Mesenchymal stem cell (in vitro differentiated cells and primary cell): ENCODE measurements around the gene UBE2I.

Experiments used
- DNase-seq: peaks from one replicate; pipeline ENCODE4 v3.0.0-alpha.2; 2013
- H2AFZ ChIP-seq: one replicate; pipeline ENCODE4 v1.6.1; 2013; ENCODE audit warnings: low read depth, mild to moderate bottlenecking, control low read depth, inconsistent platforms, low read length, moderate library complexity
- H2AK5ac ChIP-seq: 2 replicates; pipeline ENCODE4 v1.6.1; 2013; ENCODE audit warnings: low read length, moderate library complexity, mild to moderate bottlenecking, inconsistent platforms; ENCODE audit not compliant: severe bottlenecking
- H2BK120ac ChIP-seq: one replicate; pipeline ENCODE4 v1.6.1; 2013; ENCODE audit warnings: low read depth, mild to moderate bottlenecking, inconsistent platforms, low read length, moderate library complexity
- H2BK12ac ChIP-seq, 2 experiments: one replicate each; pipeline ENCODE4 v1.6.1; 2013; ENCODE audit warnings: inconsistent platforms in 2 of 2, low read length in 2 of 2, mild to moderate bottlenecking in 2 of 2, moderate library complexity in 2 of 2, control low read depth in 1 of 2
- H2BK15ac ChIP-seq: one replicate; pipeline ENCODE4 v1.6.1; 2013; ENCODE audit warnings: mild to moderate bottlenecking, low read depth, inconsistent platforms; ENCODE audit not compliant: poor library complexity, severe bottlenecking
- H2BK5ac ChIP-seq: 2 replicates; pipeline ENCODE4 v1.6.1; 2013; ENCODE audit warnings: low read depth, mild to moderate bottlenecking, low read length, control low read depth, inconsistent platforms; ENCODE audit not compliant: poor library complexity, severe bottlenecking
- H3K14ac ChIP-seq, 2 experiments: one replicate each; pipeline ENCODE4 v1.6.1; 2013; ENCODE audit warnings: inconsistent platforms in 2 of 2, low read length in 2 of 2, control low read depth in 1 of 2, mild to moderate bottlenecking in 1 of 2, moderate library complexity in 1 of 2
- H3K18ac ChIP-seq, 2 experiments: one replicate each; pipeline ENCODE4 v1.6.1; 2013; ENCODE audit warnings: inconsistent platforms in 2 of 2, low read length in 2 of 2, control low read depth in 1 of 2, low read depth in 1 of 2, mild to moderate bottlenecking in 1 of 2
- H3K23ac ChIP-seq, 2 experiments: one replicate each; pipeline ENCODE4 v1.6.1; 2013; ENCODE audit warnings: inconsistent platforms in 2 of 2, low read length in 2 of 2, mild to moderate bottlenecking in 2 of 2, moderate library complexity in 2 of 2, control low read depth in 1 of 2
- H3K27ac ChIP-seq: 2 replicates; pipeline ENCODE4 v1.5.1; 2013; ENCODE audit warnings: mild to moderate bottlenecking, moderate library complexity, low read length, control low read depth, inconsistent platforms; ENCODE audit not compliant: poor library complexity, severe bottlenecking
- H3K27me3 ChIP-seq, 2 experiments: 2 replicates each; pipeline versions ENCODE4 v1.6.1 to v1.7.0; 2013; ENCODE audit warnings: low read length in 2 of 2, mild to moderate bottlenecking in 2 of 2, moderate library complexity in 2 of 2, control low read depth in 1 of 2, inconsistent platforms in 1 of 2; ENCODE audit not compliant: control insufficient read depth in 1 of 2, insufficient read depth in 1 of 2
- H3K36me3 ChIP-seq, 2 experiments: 2 replicates each; pipeline versions ENCODE4 v1.6.1 to v1.7.0; 2013; ENCODE audit warnings: low read length in 2 of 2, control low read depth in 1 of 2, inconsistent platforms in 1 of 2, low read depth in 1 of 2, mild to moderate bottlenecking in 1 of 2; ENCODE audit not compliant: insufficient read depth in 2 of 2, control insufficient read depth in 1 of 2
- H3K4ac ChIP-seq, 2 experiments: one replicate each; pipeline ENCODE4 v1.6.1; 2013; ENCODE audit warnings: inconsistent platforms in 2 of 2, low read length in 2 of 2, mild to moderate bottlenecking in 2 of 2, moderate library complexity in 2 of 2, control low read depth in 1 of 2, low read depth in 1 of 2
- H3K4me1 ChIP-seq: 2 replicates; pipeline ENCODE4 v1.6.1; 2013; ENCODE audit warnings: low read depth, low read length, control low read depth; ENCODE audit not compliant: control insufficient read depth, insufficient read depth
- H3K4me2 ChIP-seq: 2 replicates; pipeline ENCODE4 v1.6.1; 2013; ENCODE audit warnings: low read length, mild to moderate bottlenecking, inconsistent platforms; ENCODE audit not compliant: poor library complexity, severe bottlenecking
- H3K4me3 ChIP-seq, 2 experiments: 2 replicates each; pipeline versions ENCODE4 v1.5.1 to v1.7.0; 2013; ENCODE audit warnings: low read length in 2 of 2, mild to moderate bottlenecking in 2 of 2, control low read depth in 1 of 2, low read depth in 1 of 2; ENCODE audit not compliant: insufficient read depth in 1 of 2
- H3K79me1 ChIP-seq: replicated peaks from 2 replicates; pipeline ENCODE4 v1.6.1; 2013; ENCODE audit warnings: mild to moderate bottlenecking, control low read depth, low read length, inconsistent platforms; ENCODE audit not compliant: poor library complexity, severe bottlenecking
- H3K9ac ChIP-seq: 2 replicates; pipeline ENCODE4 v1.7.0; 2013; ENCODE audit warnings: mild to moderate bottlenecking, low read length, moderate library complexity
- H3K9me3 ChIP-seq: 2 replicates; pipeline ENCODE4 v1.7.0; 2013; ENCODE audit warnings: mild to moderate bottlenecking, low read length; ENCODE audit not compliant: control insufficient read depth
- H4K8ac ChIP-seq: one replicate; pipeline ENCODE4 v1.6.1; 2013; ENCODE audit warnings: inconsistent platforms, mild to moderate bottlenecking, low read length, moderate library complexity
- H4K91ac ChIP-seq: one replicate; pipeline ENCODE4 v1.6.1; 2013; ENCODE audit warnings: mild to moderate bottlenecking, low read length, inconsistent platforms
- WGBS: methylation state at CpG from one replicate; pipeline ENCODE4 v1.1.7; 2013; ENCODE audit warnings: mixed read lengths; 5-methylcytosine and 5-hydroxymethylcytosine counted together

Gene UBE2I

GRCh38 chr16:1280783-1281182 is 28.7 kb upstream of the UBE2I start:
- Histone ChIP-seq H3K4me1 (peaks cover 12% of the 10 kb centered on the region), H3K9me3 (no peaks in the 10 kb centered on the region), H4K8ac (no peak overlapping the region), H3K4me2 (no peak overlapping the region), H3K18ac (no peak overlapping the region), H2BK15ac (no peak overlapping the region), H2BK12ac (no peak overlapping the region), H3K79me1 (no peaks in the 10 kb centered on the region), H3K4me3 (no peak overlapping the region), H3K23ac (no peak overlapping the region), H2BK120ac (no peak overlapping the region), H3K27ac (no peak overlapping the region), H2AK5ac (no peak overlapping the region), H2AFZ (no peak overlapping the region), H2BK5ac (no peak overlapping the region), H3K27me3 (peaks cover 49 to 80% of the 10 kb centered on the region in 2 experiments), H4K91ac (no peak overlapping the region), H3K9ac (no peak overlapping the region), H3K4ac (no peak overlapping the region), H3K14ac (no peak overlapping the region), H3K36me3 (no peaks in the 10 kb centered on the region)
- WGBS = 84% methylated on average over 8 of the region's 8 CpGs
- DNase-seq = no peak

GRCh38 chr16:1281517-1281916 is 27.9 kb upstream of the UBE2I start:
- Histone ChIP-seq H3K4me3 (no peak overlapping the region), H2BK5ac (no peak overlapping the region), H2BK120ac (no peak overlapping the region), H3K4me2 (no peak overlapping the region), H2AK5ac (no peak overlapping the region), H3K9ac (no peak overlapping the region), H3K27ac (no peak overlapping the region), H3K4ac (no peak overlapping the region), H3K9me3 (no peaks in the 10 kb centered on the region), H3K14ac (no peak overlapping the region), H4K91ac (no peak overlapping the region), H3K79me1 (no peaks in the 10 kb centered on the region), H2AFZ (no peak overlapping the region), H3K23ac (no peak overlapping the region), H3K18ac (no peak overlapping the region), H3K4me1 (peaks cover 12% of the 10 kb centered on the region), H2BK15ac (no peak overlapping the region), H2BK12ac (no peak overlapping the region), H4K8ac (no peak overlapping the region), H3K27me3 (peaks cover 57 to 84% of the 10 kb centered on the region in 2 experiments), H3K36me3 (no peaks in the 10 kb centered on the region)
- DNase-seq = no peak
- 82% methylated on average over 16 of the region's 16 CpGs for WGBS

DNA sequence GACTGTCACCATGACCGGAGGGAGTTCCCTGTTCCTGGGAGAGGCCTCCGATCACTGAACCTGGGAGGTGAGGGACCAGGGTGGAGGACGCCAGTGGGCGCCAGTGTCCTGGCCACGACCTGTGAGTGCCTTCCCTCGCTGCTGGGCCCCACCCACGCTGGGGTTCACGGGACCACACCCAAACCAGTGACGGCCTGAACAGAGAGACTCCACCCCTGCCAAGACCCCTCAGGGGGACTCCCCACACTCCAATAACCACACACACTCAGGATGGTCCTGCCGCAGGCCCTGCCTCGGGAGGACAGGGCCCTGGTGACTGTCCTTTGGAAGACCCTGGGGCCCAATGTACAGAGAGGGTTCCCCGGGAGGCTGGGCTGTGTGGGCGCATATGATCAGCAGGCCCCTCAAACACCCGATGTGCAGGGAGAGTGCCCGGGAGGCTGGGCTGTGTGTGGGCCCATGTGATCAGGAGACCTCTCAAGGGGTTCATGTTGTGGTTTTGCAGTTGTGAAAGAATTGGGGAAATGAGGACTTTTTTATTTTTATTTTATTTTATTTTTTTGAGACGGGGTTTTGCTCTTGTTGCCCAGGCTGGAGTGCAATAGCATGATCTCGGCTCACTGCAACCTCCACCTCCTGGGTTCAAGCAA is 27.0 kb upstream of the UBE2I start:
- no peak overlapping the region for H2AK5ac ChIP-seq
- H4K8ac ChIP-seq = no peak overlapping the region
- peak overlapping the region; percentile 46 for H2BK15ac ChIP-seq
- no peak overlapping the region for H2BK5ac ChIP-seq
- no peak overlapping the region for H3K4ac ChIP-seq
- H3K14ac ChIP-seq = no peak overlapping the region
- peak overlapping the region; percentile 52 for H4K91ac ChIP-seq
- no peak overlapping the region for H2AFZ ChIP-seq
- H2BK120ac ChIP-seq = no peak overlapping the region
- peaks cover 12% of the 10 kb centered on the region for H3K4me1 ChIP-seq
- H3K18ac ChIP-seq = no peak overlapping the region
- no peaks in the 10 kb centered on the region for H3K79me1 ChIP-seq
- no peak overlapping the region for H3K23ac ChIP-seq
- no peak overlapping the region for H3K27ac ChIP-seq
- H3K27me3 ChIP-seq = peaks cover 59 to 88% of the 10 kb centered on the region in 2 experiments
- DNase-seq = no peak
- no peaks in the 10 kb centered on the region for H3K36me3 ChIP-seq
- no peak overlapping the region for H3K9ac ChIP-seq
- H3K9me3 ChIP-seq = no peaks in the 10 kb centered on the region
- no peak overlapping the region for H3K4me2 ChIP-seq
- WGBS = 85% methylated on average over 17 of the region's 17 CpGs
- no peak overlapping the region for H3K4me3 ChIP-seq
- no peak overlapping the region for H2BK12ac ChIP-seq

DNA sequence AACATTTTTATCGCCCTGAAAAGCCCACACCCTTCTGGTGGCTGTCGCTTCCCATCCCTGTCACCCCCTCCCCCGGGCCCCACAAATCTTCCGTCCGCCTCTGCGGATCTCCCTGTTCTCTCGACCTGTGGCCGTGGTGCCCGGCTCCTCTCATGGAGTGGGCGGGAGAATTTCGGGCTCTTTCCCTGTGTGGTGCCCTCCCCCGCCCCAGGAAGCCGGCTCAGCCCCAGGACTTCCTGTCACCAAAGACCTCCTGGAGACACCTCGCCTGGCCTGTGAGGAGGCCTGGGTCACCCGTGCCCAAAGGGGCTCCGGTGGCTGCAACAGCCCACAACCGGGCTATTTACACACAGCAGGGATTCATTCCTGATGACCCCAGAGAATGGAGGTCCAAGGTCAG is 26.1 kb upstream of the UBE2I start:
- Histone ChIP-seq H3K27me3 (peaks cover 61 to 88% of the 10 kb centered on the region in 2 experiments), H3K36me3 (no peaks in the 10 kb centered on the region), H3K27ac (no peak overlapping the region), H3K9me3 (no peaks in the 10 kb centered on the region), H2BK12ac (no peak overlapping the region), H4K91ac (no peak overlapping the region), H2AK5ac (no peak overlapping the region), H3K23ac (no peak overlapping the region), H2BK120ac (no peak overlapping the region), H3K4ac (no peak overlapping the region), H2AFZ (no peak overlapping the region), H3K14ac (no peak overlapping the region), H2BK5ac (no peak overlapping the region), H3K18ac (no peak overlapping the region), H2BK15ac (no peak overlapping the region), H3K4me2 (no peak overlapping the region), H3K4me3 (no peak overlapping the region), H3K79me1 (no peaks in the 10 kb centered on the region), H3K4me1 (peaks cover 8% of the 10 kb centered on the region), H3K9ac (no peak overlapping the region), H4K8ac (no peak overlapping the region)
- no peak for DNase-seq
- 44% methylated on average over 17 of the region's 17 CpGs for WGBS
